Neural cell (in vitro differentiated cells): Measurements from ENCODE around the gene SS18L1. TPM values are rescaled to one million over a fixed set of nuclear protein-coding genes. Genes with fewer than 3 reads are reported as not detected.

ENCODE experiments used
- H2AFZ ChIP-seq: fragments of 200-600, 300-800 bp; sonication (generic), shearing (Covaris generic); 2 replicates; pipeline ENCODE4 v1.6.0; 2014; ENCODE audit warnings: low read depth, mild to moderate bottlenecking, antibody characterized with exemption, low read length, moderate library complexity
- H3F3A ChIP-seq: fragments of 200-600 bp; shearing (Covaris generic); 2 replicates; pipeline ENCODE4 v1.6.1; 2016; ENCODE audit warnings: mild to moderate bottlenecking, moderate library complexity, mixed read lengths, antibody characterized with exemption, low read length; ENCODE audit not compliant: insufficient read depth, poor library complexity, severe bottlenecking
- H3K27ac ChIP-seq: fragments of 200-600, 300-800 bp; sonication (generic), shearing (Covaris generic); 2 replicates; pipeline ENCODE4 v1.5.1; 2014; ENCODE audit warnings: mild to moderate bottlenecking, low read length, moderate library complexity
- H3K27me3 ChIP-seq: fragments of 300-800, 200-600 bp; sonication (generic), shearing (Covaris generic); 2 replicates; pipeline ENCODE4 v1.6.0; 2014; ENCODE audit warnings: mild to moderate bottlenecking, low read depth, low read length, moderate library complexity; ENCODE audit not compliant: insufficient read depth
- H3K36me3 ChIP-seq: fragments of 300-800, 200-600 bp; sonication (generic), shearing (Covaris generic); 2 replicates; pipeline ENCODE4 v1.5.1; 2014; ENCODE audit warnings: mild to moderate bottlenecking, antibody characterized with exemption, low read length, moderate library complexity; ENCODE audit not compliant: insufficient read depth
- H3K4me2 ChIP-seq: fragments of 300-800, 200-600 bp; sonication (generic), shearing (Covaris generic); 2 replicates; pipeline ENCODE4 v1.6.0; 2014; ENCODE audit warnings: mild to moderate bottlenecking, low read length
- H3K4me3 ChIP-seq: fragments of 300-800, 200-600 bp; sonication (generic), shearing (Covaris generic); 2 replicates; pipeline ENCODE4 v1.5.1; 2014; ENCODE audit warnings: mild to moderate bottlenecking, low read length, moderate library complexity
- H3K79me2 ChIP-seq: fragments of 200-600 bp; shearing (Covaris generic); replicated peaks from 2 replicates; pipeline ENCODE4 v1.6.0; 2014; ENCODE audit warnings: mild to moderate bottlenecking, low read length, moderate library complexity; ENCODE audit not compliant: insufficient read depth
- H3K9ac ChIP-seq: fragments of 300-800, 200-600 bp; sonication (generic), shearing (Covaris generic); 2 replicates; pipeline ENCODE4 v1.6.1; 2016; ENCODE audit warnings: mild to moderate bottlenecking, low read length, mixed read lengths
- H3K9me2 ChIP-seq: fragments of 200-600 bp; shearing (Covaris generic); 2 replicates; pipeline ENCODE4 v1.6.1; 2016; ENCODE audit warnings: mild to moderate bottlenecking, low read length, mixed read lengths; ENCODE audit not compliant: insufficient read depth
- H3K9me3 ChIP-seq: fragments of 200-600, 300-800 bp; sonication (generic), shearing (Covaris generic); 2 replicates; pipeline ENCODE4 v1.6.1; 2016; ENCODE audit warnings: mild to moderate bottlenecking, mixed run types, low read length, moderate library complexity, mixed read lengths
- H4K20me1 ChIP-seq: fragments of 200-600 bp; shearing (Covaris generic); 2 replicates; pipeline ENCODE4 v1.6.1; 2016; ENCODE audit warnings: mild to moderate bottlenecking, mixed run types; ENCODE audit not compliant: insufficient read depth
- CTCF ChIP-seq: fragments of 450-650 bp; IDR thresholded peaks from 2 replicates; pipeline ENCODE4 v1.5.1; 2014; ENCODE audit warnings: antibody characterized with exemption, mild to moderate bottlenecking, moderate library complexity; ENCODE audit not compliant: poor library complexity, severe bottlenecking
- EP300 ChIP-seq: fragments of 450-650 bp; conservative IDR thresholded peaks from 2 replicates; pipeline ENCODE4 v1.6.1; 2014; ENCODE audit warnings: antibody characterized with exemption, mild to moderate bottlenecking, moderate library complexity; ENCODE audit not compliant: poor library complexity, severe bottlenecking
- EZH2 ChIP-seq: fragments of 200-600, 300-800 bp; shearing (Covaris generic), sonication (generic); IDR thresholded peaks from 2 replicates; pipeline ENCODE4 v1.6.1; 2014; ENCODE audit warnings: antibody characterized with exemption, low read length, borderline replicate concordance, mild to moderate bottlenecking; ENCODE audit not compliant: insufficient read depth, poor library complexity, severe bottlenecking
- MXI1 ChIP-seq: fragments of 450-650 bp; conservative IDR thresholded peaks from 2 replicates; pipeline ENCODE4 v1.6.1; 2014; ENCODE audit warnings: antibody characterized with exemption, mild to moderate bottlenecking; ENCODE audit not compliant: poor library complexity, severe bottlenecking
- POLR2AphosphoS5 ChIP-seq: IDR thresholded peaks from 2 replicates; pipeline ENCODE4 v1.6.1; 2012
- RAD21 ChIP-seq: fragments of 450-650 bp; conservative IDR thresholded peaks from 2 replicates; pipeline ENCODE4 v1.6.1; 2014; ENCODE audit warnings: antibody characterized with exemption, mild to moderate bottlenecking, moderate library complexity
- REST ChIP-seq: IDR thresholded peaks from 2 replicates; pipeline ENCODE4 v1.6.1; 2012; ENCODE audit warnings: borderline replicate concordance
- SMC3 ChIP-seq: fragments of 450-650 bp; conservative IDR thresholded peaks from 2 replicates; pipeline ENCODE4 v1.6.1; 2014; ENCODE audit warnings: antibody characterized with exemption, mild to moderate bottlenecking, moderate library complexity; ENCODE audit not compliant: poor library complexity
- TAF1 ChIP-seq: IDR thresholded peaks from 2 replicates; pipeline ENCODE4 v1.6.1; 2012; ENCODE audit warnings: low read depth
- polyA plus RNA-seq: library from polyadenylated mRNA; depleted of rRNA; stranded (reverse); fragments of >200 nt; gene quantifications from 2 replicates; pipeline ENCODE4 v1.2.3, GENCODE V29; 2014

SS18L1 gene
- polyA plus RNA-seq, 1 donor from 2014 or later, result 117 TPM

- no peak overlapping the region for H3K4me2 ChIP-seq
- H3K9ac ChIP-seq, result no peak overlapping the region
- H3K9me2 ChIP-seq, result no peaks in the 10 kb centered on the region
- peaks cover 72% of the 10 kb centered on the region for H3K79me2 ChIP-seq
- TF ChIP-seq TAF1 (no peak), POLR2AphosphoS5 (no peak), MXI1 (no peak), EP300 (no peak), EZH2 (no peak), RAD21 (no peak), SMC3 (no peak), CTCF (no peak), REST (no peak)
- H2AFZ ChIP-seq, result no peak overlapping the region
- no peaks in the 10 kb centered on the region for H3K27me3 ChIP-seq
- no peaks in the 10 kb centered on the region for H3F3A ChIP-seq
- H3K27ac ChIP-seq, result no peak overlapping the region
- no peak overlapping the region for H3K4me3 ChIP-seq
- no peaks in the 10 kb centered on the region for H3K9me3 ChIP-seq
- peaks cover 21% of the 10 kb centered on the region for H4K20me1 ChIP-seq
- no peaks in the 10 kb centered on the region for H3K36me3 ChIP-seq
These were observed 12.1 kb downstream of the SS18L1 start for GRCh38 chr20:62155428-62156253.

GRCh38 chr20:62156254-62156556 lies 12.6 kb downstream of the SS18L1 start:
- no peak overlapping the region for H3K27ac ChIP-seq
- H3K9ac ChIP-seq, result no peak overlapping the region
- H3K9me2 ChIP-seq, result no peaks in the 10 kb centered on the region
- H3K79me2 ChIP-seq, result peaks cover 67% of the 10 kb centered on the region
- TF ChIP-seq RAD21 (no peak), EP300 (no peak), POLR2AphosphoS5 (no peak), TAF1 (no peak), REST (no peak), MXI1 (no peak), CTCF (no peak), EZH2 (no peak), SMC3 (no peak)
- H3K4me2 ChIP-seq, result no peak overlapping the region
- H3K36me3 ChIP-seq, result no peaks in the 10 kb centered on the region
- H2AFZ ChIP-seq, result no peak overlapping the region
- H3F3A ChIP-seq, result no peaks in the 10 kb centered on the region
- H3K9me3 ChIP-seq, result no peaks in the 10 kb centered on the region
- no peak overlapping the region for H3K4me3 ChIP-seq
- peaks cover 17% of the 10 kb centered on the region for H4K20me1 ChIP-seq
- H3K27me3 ChIP-seq, result no peaks in the 10 kb centered on the region
